Colonic mucosa (tissue), 4 donors: Measurements from ENCODE around the gene MED1. TPM values are rescaled to one million over a fixed set of nuclear protein-coding genes. Genes with fewer than 3 reads are reported as not detected.

Source experiments
- DNase-seq: peaks from one replicate; pipeline ENCODE4 v3.0.0-alpha.2; 2020
- H3K27ac ChIP-seq: fragments of 200-600 bp; one replicate; pipeline ENCODE4 v1.8.0; 2021
- H3K27me3 ChIP-seq: fragments of 200-600 bp; one replicate; pipeline ENCODE4 v1.8.0; 2021
- H3K36me3 ChIP-seq: fragments of 200-600 bp; one replicate; pipeline ENCODE4 v1.8.0; 2021
- H3K4me1 ChIP-seq: fragments of 200-600 bp; one replicate; pipeline ENCODE4 v1.8.0; 2021; ENCODE audit warnings: mild to moderate bottlenecking
- H3K4me3 ChIP-seq: fragments of 200-600 bp; one replicate; pipeline ENCODE4 v1.8.0; 2021
- H3K9ac ChIP-seq, 2 donors: one replicate each; pipeline ENCODE4 v1.7.0; 2013; ENCODE audit warnings: control low read depth in 2 of 2, low read depth in 2 of 2, low read length in 2 of 2
- H3K9me3 ChIP-seq: fragments of 200-600 bp; one replicate; pipeline ENCODE4 v1.8.0; 2021
- intact Hi-C: fragments of 100-400 bp; cut with DNase I; formaldehyde crosslinking; loops from one replicate; pipeline ENCODE4 v1.14.1; 2022
- total RNA-seq, 2 donors: library from RNA; stranded (reverse); fragmentation: NEBNext Ultra II Directional in 1 of 2; extraction: Animal tissue kit (Norgen Biotek cat#: 25700) in 1 of 2; gene quantifications; one replicate each; pipeline ENCODE4 v1.2.1, GENCODE V29; 2021
- TF ChIP-seq, protein P1 (sequence below): fragments of 200-600 bp; IDR thresholded peaks from one replicate; pipeline ENCODE4 v1.8.0; 2022; ENCODE audit warnings: antibody characterized with exemption, mild to moderate bottlenecking
- donor health status: healthy.
- donor health status: DM: no; HTN: no; CAD: no.
- donor health status: DM: no; HTN: no; CAD: no.

Gene MED1
- total RNA-seq, 2 donors from 2014 or later: 29.1 to 31.2 TPM

DNA sequence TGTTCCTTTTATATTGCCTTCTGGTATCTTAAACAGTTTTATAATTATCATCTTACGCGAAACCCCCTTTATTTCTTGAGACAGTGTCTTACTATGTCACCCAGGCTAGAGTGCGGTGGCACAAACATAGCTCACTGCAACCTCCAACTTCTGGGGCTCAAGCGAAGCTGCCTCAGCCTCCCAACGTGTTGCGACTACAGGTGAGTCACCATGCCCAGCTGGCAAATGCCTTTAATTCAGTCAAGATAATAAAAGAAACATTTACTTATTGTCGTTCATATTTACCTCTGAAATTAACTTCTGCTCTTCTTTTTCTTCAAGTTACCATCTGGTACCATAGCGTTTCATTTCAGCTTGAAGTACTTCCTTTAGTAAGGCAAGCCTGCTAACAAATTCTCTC lies 93.6 kb downstream of the MED1 start:
- H3K4me1 ChIP-seq: no peaks in the 10 kb centered on the region
- no peak overlapping the region for H3K9ac ChIP-seq
- no peak overlapping the region for H3K4me3 ChIP-seq
- no peaks in the 10 kb centered on the region for H3K27me3 ChIP-seq
- TF ChIP-seq, protein P1, sequence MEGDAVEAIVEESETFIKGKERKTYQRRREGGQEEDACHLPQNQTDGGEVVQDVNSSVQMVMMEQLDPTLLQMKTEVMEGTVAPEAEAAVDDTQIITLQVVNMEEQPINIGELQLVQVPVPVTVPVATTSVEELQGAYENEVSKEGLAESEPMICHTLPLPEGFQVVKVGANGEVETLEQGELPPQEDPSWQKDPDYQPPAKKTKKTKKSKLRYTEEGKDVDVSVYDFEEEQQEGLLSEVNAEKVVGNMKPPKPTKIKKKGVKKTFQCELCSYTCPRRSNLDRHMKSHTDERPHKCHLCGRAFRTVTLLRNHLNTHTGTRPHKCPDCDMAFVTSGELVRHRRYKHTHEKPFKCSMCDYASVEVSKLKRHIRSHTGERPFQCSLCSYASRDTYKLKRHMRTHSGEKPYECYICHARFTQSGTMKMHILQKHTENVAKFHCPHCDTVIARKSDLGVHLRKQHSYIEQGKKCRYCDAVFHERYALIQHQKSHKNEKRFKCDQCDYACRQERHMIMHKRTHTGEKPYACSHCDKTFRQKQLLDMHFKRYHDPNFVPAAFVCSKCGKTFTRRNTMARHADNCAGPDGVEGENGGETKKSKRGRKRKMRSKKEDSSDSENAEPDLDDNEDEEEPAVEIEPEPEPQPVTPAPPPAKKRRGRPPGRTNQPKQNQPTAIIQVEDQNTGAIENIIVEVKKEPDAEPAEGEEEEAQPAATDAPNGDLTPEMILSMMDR: no peak
- H3K27ac ChIP-seq: peak overlapping the region; percentile 62
- H3K36me3 ChIP-seq: no peaks in the 10 kb centered on the region
- intact Hi-C loops: no loop called here
- H3K9me3 ChIP-seq: no peaks in the 10 kb centered on the region
- no peak for DNase-seq

Other genes with a start within 250 kb of the MED1 start
- gene STAC2, start 225.3 kb downstream of the MED1 start, total RNA-seq: under 1 TPM; 0.11 to 0.15 TPM
- 10 to 100 TPM; 12.5 to 22.2 TPM for gene FBXL20, start 49.6 kb downstream of the MED1 start, total RNA-seq
- 10 to 100 TPM; 40.1 to 55.3 TPM for gene CDK12, start 10.2 kb upstream of the MED1 start, total RNA-seq
- gene NEUROD2, start 156.7 kb upstream of the MED1 start, total RNA-seq: not detected
- gene PPP1R1B, start 175.7 kb upstream of the MED1 start, total RNA-seq: 100 to 1,000 TPM; 331 to 350 TPM
- 10 to 100 TPM; 30.0 to 41.3 TPM for gene STARD3, start 185.9 kb upstream of the MED1 start, total RNA-seq
- 1 to 10 TPM in 1 of 2 donors, under 1 TPM in 1; 0.49 to 1.2 TPM for gene TCAP, start 214.1 kb upstream of the MED1 start, total RNA-seq
- under 1 TPM in 1 of 2 donors, not detected in 1; 0.47 TPM for gene PNMT, start 217.2 kb upstream of the MED1 start, total RNA-seq
- 10 to 100 TPM; 37.3 to 42.0 TPM for gene PGAP3, start 236.8 kb upstream of the MED1 start, total RNA-seq
- 100 to 1,000 TPM; 153 to 174 TPM for gene ERBB2, start 248.8 kb upstream of the MED1 start, total RNA-seq